Smooth muscle cell (in vitro differentiated cells): ENCODE data around the gene SPTLC2. TPM values are rescaled to one million over a fixed set of nuclear protein-coding genes. Genes with fewer than 3 reads are reported as not detected.

ENCODE experiments used
- DNase-seq: peaks from one replicate; lab custom pipeline; 2025; ENCODE audit not compliant: unreplicated experiment; lab: John Stamatoyannopoulos, UW
- H2AFZ ChIP-seq: fragments of 200-600 bp; sonication (generic); 2 replicates; pipeline ENCODE4 v1.6.0; 2016; ENCODE audit warnings: antibody characterized with exemption, low read depth, mild to moderate bottlenecking
- H3F3A ChIP-seq: fragments of 200-600 bp; sonication (generic); 2 replicates; pipeline ENCODE4 v1.6.0; 2017; ENCODE audit warnings: antibody characterized with exemption, low read depth
- H3K27ac ChIP-seq: fragments of 200-600 bp; sonication (generic); 2 replicates; pipeline ENCODE4 v1.5.1; 2016; ENCODE audit warnings: low read depth, mild to moderate bottlenecking
- H3K27me3 ChIP-seq: fragments of 200-600 bp; sonication (generic); 2 replicates; pipeline ENCODE4 v1.6.1; 2016; ENCODE audit warnings: low read depth, mild to moderate bottlenecking
- H3K36me3 ChIP-seq: fragments of 200-600 bp; sonication (generic); 2 replicates; pipeline ENCODE4 v1.5.1; 2016; ENCODE audit warnings: low read depth
- H3K4me1 ChIP-seq: fragments of 200-600 bp; sonication (generic); 2 replicates; pipeline ENCODE4 v1.5.1; 2016; ENCODE audit warnings: low read depth
- H3K4me2 ChIP-seq: fragments of 200-600 bp; sonication (generic); 2 replicates; pipeline ENCODE4 v1.6.0; 2016; ENCODE audit warnings: mild to moderate bottlenecking
- H3K4me3 ChIP-seq: fragments of 200-600 bp; sonication (generic); 2 replicates; pipeline ENCODE4 v1.5.1; 2016; ENCODE audit warnings: mild to moderate bottlenecking
- H3K79me2 ChIP-seq: fragments of 200-600 bp; sonication (generic); 2 replicates; pipeline ENCODE4 v1.6.0; 2016; ENCODE audit warnings: low read depth, mild to moderate bottlenecking
- H3K9ac ChIP-seq: fragments of 200-600 bp; sonication (generic); 2 replicates; pipeline ENCODE4 v1.6.0; 2016; ENCODE audit warnings: low read depth
- H3K9me3 ChIP-seq: fragments of 200-600 bp; sonication (generic); replicated peaks from 2 replicates; pipeline ENCODE4 v1.5.1; 2016; ENCODE audit warnings: low read depth
- H4K20me1 ChIP-seq: fragments of 200-600 bp; sonication (generic); 2 replicates; pipeline ENCODE4 v1.6.0; 2016; ENCODE audit warnings: low read depth
- CTCF ChIP-seq: fragments of 200-600 bp; sonication (generic); IDR thresholded peaks from 2 replicates; pipeline ENCODE4 v1.5.1; 2017; ENCODE audit warnings: borderline replicate concordance, mild to moderate bottlenecking, antibody characterized with exemption; ENCODE audit not compliant: insufficient read depth, poor library complexity, severe bottlenecking
- WGBS: methylation state at CpG from one replicate; pipeline ENCODE4 v1.1.7; 2016; ENCODE audit warnings: low lambda C conversion rate; 5-methylcytosine and 5-hydroxymethylcytosine counted together
- polyA plus RNA-seq: library from polyadenylated mRNA; unstranded; fragments of >200 nt; fragmentation: Nextera tagmentation; extraction: Ambion mirVana; gene quantifications from 2 replicates; pipeline ENCODE4 v1.2.1, GENCODE V29; 2016
- total RNA-seq: library from RNA; depleted of rRNA; stranded (reverse); fragments of >200 nt; gene quantifications from 2 replicates; pipeline ENCODE4 v1.2.3, GENCODE V29; 2014

Gene SPTLC2
- total and polyA plus RNA-seq, 2 experiments from 2014 or later, result 23.4 to 24.8 TPM

- no peaks in the 10 kb centered on the region for H3K27me3 ChIP-seq
- no peak for DNase-seq
- H3K4me1 ChIP-seq, result peaks cover 10% of the 10 kb centered on the region
- no peaks in the 10 kb centered on the region for H3K9me3 ChIP-seq
- H4K20me1 ChIP-seq, result peaks cover 89% of the 10 kb centered on the region
- H2AFZ ChIP-seq, result no peak overlapping the region
- H3K27ac ChIP-seq, result peak overlapping the region; percentile 34
- H3K79me2 ChIP-seq, result peaks cover 85% of the 10 kb centered on the region
- H3K36me3 ChIP-seq, result peaks cover 8% of the 10 kb centered on the region
- no peak overlapping the region for H3K9ac ChIP-seq
- no peaks in the 10 kb centered on the region for H3F3A ChIP-seq
- TF ChIP-seq CTCF, result no peak
- WGBS, result 65% methylated on average over 3 of the region's 3 CpGs
- peak overlapping the region; percentile 28 for H3K4me2 ChIP-seq
- H3K4me3 ChIP-seq, result no peak overlapping the region
Measured at GRCh38 chr14:77599889-77600288, 16.5 kb downstream of the SPTLC2 start.

GRCh38 chr14:77598366-77599070 is 17.9 kb downstream of the SPTLC2 start:
- H3K9ac ChIP-seq, result no peak overlapping the region
- no peaks in the 10 kb centered on the region for H3K27me3 ChIP-seq
- WGBS, result 62% methylated on average over 4 of the region's 4 CpGs
- DNase-seq, result no peak
- TF ChIP-seq CTCF, result no peak
- H3K9me3 ChIP-seq, result no peaks in the 10 kb centered on the region
- peaks cover 10% of the 10 kb centered on the region for H3K4me1 ChIP-seq
- H3F3A ChIP-seq, result no peaks in the 10 kb centered on the region
- H4K20me1 ChIP-seq, result peaks cover 90% of the 10 kb centered on the region
- H3K36me3 ChIP-seq, result peaks cover 8% of the 10 kb centered on the region
- H3K4me3 ChIP-seq, result no peak overlapping the region
- peaks cover 85% of the 10 kb centered on the region for H3K79me2 ChIP-seq
- H2AFZ ChIP-seq, result no peak overlapping the region
- no peak overlapping the region for H3K4me2 ChIP-seq
- H3K27ac ChIP-seq, result no peak overlapping the region

GRCh38 chr14:77593501-77593961 is 22.9 kb downstream of the SPTLC2 start:
- H3K36me3 ChIP-seq, result peaks cover 8% of the 10 kb centered on the region
- peak overlapping the region; percentile 54 for H3K27ac ChIP-seq
- peak overlapping the region; percentile 16 for H3K4me2 ChIP-seq
- TF ChIP-seq CTCF, result no peak
- no peaks in the 10 kb centered on the region for H3K4me1 ChIP-seq
- H3F3A ChIP-seq, result no peaks in the 10 kb centered on the region
- no peak overlapping the region for H3K4me3 ChIP-seq
- H2AFZ ChIP-seq, result no peak overlapping the region
- H4K20me1 ChIP-seq, result peaks cover 85% of the 10 kb centered on the region
- H3K27me3 ChIP-seq, result no peaks in the 10 kb centered on the region
- peaks cover 89% of the 10 kb centered on the region for H3K79me2 ChIP-seq
- no peaks in the 10 kb centered on the region for H3K9me3 ChIP-seq
- no peak overlapping the region for H3K9ac ChIP-seq
- 61% methylated on average over 2 of the region's 2 CpGs for WGBS
- no peak for DNase-seq
